ENCODE data around the gene ITIH3.

ITIH3 gene

DNA sequence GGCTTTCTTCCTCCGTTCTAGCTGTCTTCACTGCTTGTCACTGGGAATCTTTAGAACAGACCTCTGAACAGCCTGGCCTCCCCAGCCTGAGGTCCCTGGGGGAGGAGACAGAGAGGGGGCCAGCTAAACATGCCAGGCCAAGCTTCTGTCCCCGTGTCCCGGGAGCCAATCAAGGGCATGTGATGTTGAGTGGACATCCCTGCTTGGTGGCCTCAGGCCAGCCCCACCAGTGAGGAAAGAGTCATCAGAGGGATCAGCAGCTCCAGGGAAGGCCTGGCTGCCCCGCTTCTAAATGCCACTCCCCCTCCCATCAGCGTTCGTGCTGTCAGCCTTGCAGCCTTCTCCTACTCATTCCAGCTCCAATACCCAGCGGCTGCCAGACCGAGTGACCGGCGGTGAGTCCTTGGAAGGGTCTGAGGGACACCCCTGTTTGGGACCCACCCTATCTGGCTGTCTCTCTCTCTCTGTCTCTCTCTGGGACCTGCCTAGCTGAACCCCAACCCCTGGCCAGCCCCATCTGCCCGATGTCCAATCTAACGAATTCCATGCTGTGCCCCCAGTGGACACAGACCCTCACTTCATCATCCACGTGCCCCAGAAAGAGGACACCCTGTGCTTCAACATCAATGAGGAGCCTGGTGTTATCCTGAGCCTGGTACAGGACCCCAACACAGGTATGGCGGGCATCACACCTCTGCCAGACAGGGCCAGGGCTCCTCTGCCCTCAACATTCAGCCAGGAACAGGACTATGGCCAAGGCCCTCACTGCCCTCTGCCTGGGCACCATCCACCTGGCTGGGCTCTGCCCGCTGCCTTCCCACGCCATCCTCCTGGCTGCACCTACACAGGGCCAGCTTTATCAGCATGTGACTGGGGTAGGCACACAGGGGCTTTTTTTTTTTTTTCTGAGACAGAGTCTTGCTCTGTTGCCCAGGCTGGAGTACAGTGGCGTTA lies 6.6 kb upstream of the ITIH3 start:
- TF ChIP-seq CTCF (IDR thresholded peaks at IDR 0.05; ENCODE audit: extremely low read depth, missing control alignments): no peak
- DNase-seq (ENCODE audit: low spot score): no peak

DNA sequence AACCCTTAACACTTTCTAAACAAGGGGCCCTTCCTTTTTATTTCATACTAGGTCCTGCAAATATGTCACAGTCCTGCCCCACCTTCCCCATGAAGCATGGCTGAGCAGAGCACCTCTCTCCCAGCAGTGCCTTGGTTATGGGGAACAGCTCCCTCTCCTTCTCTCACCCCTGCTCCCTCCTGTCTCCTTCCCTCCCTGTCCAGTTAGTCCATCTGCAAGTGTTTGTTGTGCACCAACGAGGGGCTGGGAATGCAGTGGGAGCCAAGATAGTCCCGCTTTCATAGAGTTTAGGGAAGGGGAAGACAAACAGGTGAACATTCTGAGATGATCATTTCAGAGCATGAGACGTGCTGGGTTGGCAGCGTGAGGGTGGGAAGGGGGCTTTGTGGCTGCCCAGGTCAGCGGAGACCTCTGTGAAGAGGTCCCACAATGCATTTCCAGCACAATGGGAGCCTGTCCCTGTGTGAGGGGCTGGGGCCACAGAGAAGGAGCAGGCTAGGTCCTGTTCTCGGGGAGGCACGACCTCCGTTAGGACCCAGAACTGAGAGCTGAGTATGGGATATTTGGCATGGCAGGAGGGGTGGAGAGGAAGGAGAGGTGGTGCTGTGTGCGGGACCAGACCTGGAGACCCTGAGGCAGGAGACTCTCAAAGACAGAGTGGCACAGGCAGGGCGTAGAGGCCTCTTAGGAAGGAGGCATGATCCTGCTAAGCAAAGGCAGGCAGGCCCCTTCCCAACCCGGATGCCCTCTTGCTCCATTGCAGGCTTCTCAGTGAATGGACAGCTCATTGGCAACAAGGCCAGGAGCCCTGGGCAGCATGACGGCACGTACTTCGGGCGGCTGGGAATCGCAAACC lies 5.5 kb upstream of the ITIH3 start:
- TF ChIP-seq CTCF (IDR thresholded peaks at IDR 0.05; ENCODE audit: extremely low read depth, missing control alignments): no peak
- no peak for DNase-seq (ENCODE audit: low spot score)

DNA sequence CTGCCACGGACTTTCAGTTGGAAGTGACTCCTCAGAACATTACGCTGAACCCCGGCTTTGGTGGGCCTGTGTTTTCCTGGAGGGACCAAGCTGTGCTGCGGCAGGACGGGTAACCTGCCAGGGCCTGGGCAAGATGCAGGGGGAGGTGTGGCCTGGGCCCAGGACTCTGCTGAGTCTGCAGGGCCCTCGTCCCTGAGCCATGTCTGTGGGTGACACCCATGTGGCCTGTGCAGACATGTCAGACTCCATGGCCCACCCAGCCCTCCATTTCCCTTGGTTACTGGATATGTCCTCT lies 4.9 kb upstream of the ITIH3 start:
- DNase-seq (ENCODE audit: low spot score): no peak
- no peak for TF ChIP-seq CTCF (IDR thresholded peaks at IDR 0.05; ENCODE audit: extremely low read depth, missing control alignments)

GRCh38 chr3:52790337-52790736 lies 4.3 kb upstream of the ITIH3 start:
- TF ChIP-seq CTCF (IDR thresholded peaks at IDR 0.05; ENCODE audit: extremely low read depth, missing control alignments): no peak

DNA sequence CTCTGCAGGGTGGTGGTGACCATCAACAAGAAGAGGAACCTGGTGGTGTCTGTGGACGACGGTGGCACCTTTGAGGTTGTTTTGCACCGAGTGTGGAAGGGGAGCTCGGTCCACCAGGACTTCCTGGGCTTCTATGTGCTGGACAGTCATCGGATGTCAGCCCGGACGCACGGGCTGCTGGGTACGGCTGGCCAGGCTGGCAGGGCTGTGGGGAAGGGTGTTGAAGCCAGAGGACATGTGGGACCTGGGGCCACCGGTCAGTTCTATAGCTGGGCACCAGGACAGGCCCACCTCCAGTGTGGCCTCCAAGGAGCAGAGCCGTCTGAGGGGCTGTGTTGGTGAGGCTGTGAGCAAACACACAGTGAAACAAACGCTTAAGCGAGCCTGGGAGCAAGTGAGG lies 3.9 kb upstream of the ITIH3 start:
- TF ChIP-seq CTCF (IDR thresholded peaks at IDR 0.05; ENCODE audit: extremely low read depth, missing control alignments): no peak
- no peak for DNase-seq (ENCODE audit: low spot score)

More at GRCh38 chr3:52790337-52790736, 4.3 kb upstream of the ITIH3 start:
- no peak for DNase-seq (ENCODE audit: low spot score)

DNA sequence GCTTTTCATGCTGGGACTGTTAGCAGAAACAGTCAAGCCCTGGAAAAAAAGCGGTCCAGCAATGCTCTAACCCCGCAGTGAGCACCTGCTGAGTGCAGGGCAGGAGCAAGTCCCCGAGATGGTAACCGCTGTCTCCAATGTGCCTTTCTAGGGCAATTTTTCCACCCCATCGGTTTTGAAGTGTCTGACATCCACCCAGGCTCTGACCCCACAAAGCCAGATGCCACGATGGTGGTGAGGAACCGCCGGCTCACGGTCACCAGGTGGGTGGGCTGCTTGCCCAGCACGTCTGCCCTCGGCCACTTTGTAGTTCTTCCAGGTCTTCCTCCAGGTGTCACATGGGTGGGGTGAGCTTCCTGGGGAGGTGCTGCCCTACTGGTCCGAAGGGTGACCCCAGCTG lies 3.2 kb upstream of the ITIH3 start:
- DNase-seq (ENCODE audit: low spot score): no peak
- TF ChIP-seq CTCF (IDR thresholded peaks at IDR 0.05; ENCODE audit: extremely low read depth, missing control alignments): no peak

DNA sequence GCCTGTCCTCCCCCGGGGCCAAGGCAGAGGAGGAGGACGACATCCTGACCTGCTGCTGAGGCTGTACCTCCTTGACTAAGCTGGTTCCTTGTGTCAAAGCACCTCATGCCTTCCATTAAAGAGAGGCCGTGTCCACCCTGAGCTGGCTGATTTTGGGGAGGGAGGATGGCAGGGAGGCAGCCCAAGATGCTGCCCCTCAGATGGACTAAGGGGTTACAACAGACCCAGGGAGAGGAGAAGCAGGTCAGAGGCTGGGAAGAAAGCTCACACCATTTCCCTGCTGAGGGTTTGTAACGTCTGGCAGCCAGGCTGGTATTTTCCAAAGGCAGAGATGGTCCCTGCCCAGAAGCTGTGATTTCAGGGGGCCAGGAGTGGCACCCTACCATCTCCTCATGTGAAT lies 2.7 kb upstream of the ITIH3 start:
- DNase-seq (ENCODE audit: low spot score): no peak
- no peak for TF ChIP-seq CTCF (IDR thresholded peaks at IDR 0.05; ENCODE audit: extremely low read depth, missing control alignments)

Data from GM20000 (cell line).